ENCODE results near the gene ACTMAP.
"Not testable (repeated sequence)": the region's sequence is repeated elsewhere in the genome, so short reads cannot be mapped to it uniquely, and the experiment has no call there.

The ACTMAP gene

GRCh38 chr19:40750058-40750873 lies at the start of gene ACTMAP:
Gene ACTMAP, minus strand, starts transcription at chr19:40750477. Its CDS starts 674 bp downstream, at chr19:40749803.
- DNase-seq (ENCODE audit: low read depth in 2 of 2), result peak; percentile 95 to 99

GRCh38 chr19:40799558-40800338 lies 49.5 kb upstream of the ACTMAP start:
- DNase-seq (ENCODE audit: low read depth in 2 of 2), result no peak

- DNase-seq (ENCODE audit: low read depth in 2 of 2), result peak; percentile 100
Measured at GRCh38 chr19:40798683-40799557, 48.6 kb upstream of the ACTMAP start, which contains the start of gene EGLN2. Gene EGLN2, plus strand, starts transcription at chr19:40799191. Its CDS starts 1,382 bp downstream, at chr19:40800573.

- DNase-seq (ENCODE audit: low read depth in 2 of 2), result peak in 1 of 2 donors; percentile 39
Measured at GRCh38 chr19:40797963-40798682, 47.8 kb upstream of the ACTMAP start.

- no peak for DNase-seq (ENCODE audit: low read depth in 2 of 2)
Measured at GRCh38 chr19:40797166-40797962, 47.1 kb upstream of the ACTMAP start.

- DNase-seq (ENCODE audit: low read depth in 2 of 2), result no peak
Measured at GRCh38 chr19:40791996-40792395, 41.7 kb upstream of the ACTMAP start.

GRCh38 chr19:40791349-40791748 lies 41.1 kb upstream of the ACTMAP start:
- DNase-seq (ENCODE audit: low read depth in 2 of 2), result no peak

- DNase-seq (ENCODE audit: low read depth in 2 of 2), result no peak
Measured at GRCh38 chr19:40786060-40787037, 36.1 kb upstream of the ACTMAP start.

GRCh38 chr19:40785526-40785925 lies 35.2 kb upstream of the ACTMAP start:
- no peak for DNase-seq (ENCODE audit: low read depth in 2 of 2)

- not testable (repeated sequence) for DNase-seq (ENCODE audit: low read depth in 2 of 2)
Measured at GRCh38 chr19:40784146-40784545, 33.9 kb upstream of the ACTMAP start.

GRCh38 chr19:40783711-40784110 lies 33.4 kb upstream of the ACTMAP start:
- DNase-seq (ENCODE audit: low read depth in 2 of 2), result no peak

GRCh38 chr19:40781140-40781539 lies 30.9 kb upstream of the ACTMAP start:
- no peak for DNase-seq (ENCODE audit: low read depth in 2 of 2)

- DNase-seq (ENCODE audit: low read depth in 2 of 2), result no peak
Measured at GRCh38 chr19:40780582-40780981, 30.3 kb upstream of the ACTMAP start.

- DNase-seq (ENCODE audit: low read depth in 2 of 2), result no peak
Measured at GRCh38 chr19:40778706-40779284, 28.5 kb upstream of the ACTMAP start.

- DNase-seq (ENCODE audit: low read depth in 2 of 2), result peak; percentile 99
Measured at GRCh38 chr19:40777937-40778705, 27.8 kb upstream of the ACTMAP start, which contains the start of gene RAB4B. Gene RAB4B, plus strand, starts transcription at chr19:40778247. Its CDS starts 129 bp downstream, at chr19:40778376.

- DNase-seq (ENCODE audit: low read depth in 2 of 2), result no peak
Measured at GRCh38 chr19:40777645-40777936, 27.3 kb upstream of the ACTMAP start.

GRCh38 chr19:40776932-40777644 lies 26.8 kb upstream of the ACTMAP start:
- DNase-seq (ENCODE audit: low read depth in 2 of 2), result peak; percentile 66 to 81

All from stimulated activated CD4-positive, alpha-beta T cell treated with anti-CD3 and anti-CD28 coated beads, Interleukin-1b, Interleukin-23, amount 100 ng/mL, for 4 hours (primary cell).